GM19193 (cell line): Measurements from ENCODE around the gene MSRB3.

Experiments
- POLR2A ChIP-seq: IDR thresholded peaks from 4 replicates; pipeline ENCODE4 v1.6.1; 2011; ENCODE audit not compliant: insufficient read depth, insufficient read length; ENCODE audit errors: extremely low read depth

MSRB3 gene

GRCh38 chr12:65278576-65279368 lies at the start of gene MSRB3:
Gene MSRB3 (plus strand): TSS chr12:65278683. CDS start chr12:65308580, 29,897 bp downstream.
- no peak for TF ChIP-seq POLR2A

- TF ChIP-seq POLR2A = no peak
Measured at GRCh38 chr12:65229441-65229840, 49.0 kb upstream of the MSRB3 start.

GRCh38 chr12:65232476-65233077 lies 45.9 kb upstream of the MSRB3 start:
- TF ChIP-seq POLR2A = no peak

- TF ChIP-seq POLR2A = no peak
Measured at GRCh38 chr12:65237153-65237552, 41.3 kb upstream of the MSRB3 start.

GRCh38 chr12:65238609-65239008 lies 39.9 kb upstream of the MSRB3 start:
- TF ChIP-seq POLR2A = no peak

GRCh38 chr12:65248656-65249633 lies 29.5 kb upstream of the MSRB3 start:
- TF ChIP-seq POLR2A = no peak

- TF ChIP-seq POLR2A = no peak
Measured at GRCh38 chr12:65252515-65252914, 26.0 kb upstream of the MSRB3 start.

GRCh38 chr12:65257986-65258385 lies 20.5 kb upstream of the MSRB3 start:
- TF ChIP-seq POLR2A = no peak

GRCh38 chr12:65259501-65259900 lies 19.0 kb upstream of the MSRB3 start:
- TF ChIP-seq POLR2A = no peak

- no peak for TF ChIP-seq POLR2A
Measured at GRCh38 chr12:65263777-65264176, 14.7 kb upstream of the MSRB3 start.

- no peak for TF ChIP-seq POLR2A
Measured at GRCh38 chr12:65266408-65266807, 12.1 kb upstream of the MSRB3 start.

GRCh38 chr12:65269603-65270002 lies 8.9 kb upstream of the MSRB3 start:
- TF ChIP-seq POLR2A = no peak

GRCh38 chr12:65274602-65275272 lies 3.7 kb upstream of the MSRB3 start:
- no peak for TF ChIP-seq POLR2A

GRCh38 chr12:65275627-65276026 lies 2.9 kb upstream of the MSRB3 start:
- TF ChIP-seq POLR2A = no peak
